Vagina (tissue), 2 donors: ENCODE results near the gene ZNF165. TPM values are rescaled to one million over a fixed set of nuclear protein-coding genes. Genes with fewer than 3 reads are reported as not detected.
"Not testable (repeated sequence)": the region's sequence is repeated elsewhere in the genome, so short reads cannot be mapped to it uniquely, and the experiment has no call there.

Experiments used
- DNase-seq, 2 donors: peaks; one replicate each; pipeline ENCODE4 v3.0.0-alpha.2; 2017; ENCODE audit errors: extremely low spot score in 2 of 2
- H3K27ac ChIP-seq: fragments of 200-600 bp; sonication (generic); one replicate; pipeline ENCODE4 v1.5.1; 2019
- H3K27me3 ChIP-seq: fragments of 200-600 bp; sonication (generic); one replicate; pipeline ENCODE4 v1.5.1; 2019
- H3K36me3 ChIP-seq, 2 donors: fragments of 200-600 bp; sonication (generic); one replicate each; pipeline ENCODE4 v1.5.1; 2017 to 2019
- H3K4me1 ChIP-seq: fragments of 200-600 bp; sonication (generic); one replicate; pipeline ENCODE4 v1.5.1; 2019
- H3K4me3 ChIP-seq, 2 donors: fragments of 200-600 bp; sonication (generic); 1 replicate in 1 of 2; 2 replicates in 1 of 2; pipeline ENCODE4 v1.5.1; 2016 to 2019
- H3K9me3 ChIP-seq: fragments of 200-600 bp; sonication (generic); one replicate; pipeline ENCODE4 v1.5.1; 2019
- POLR2A ChIP-seq, 2 donors: fragments of 450-650 bp; IDR thresholded peaks; one replicate each; pipeline ENCODE4 v1.6.1; 2017; ENCODE audit warnings: antibody characterized with exemption in 2 of 2, mild to moderate bottlenecking in 2 of 2, moderate library complexity in 2 of 2
- POLR2AphosphoS5 ChIP-seq, 2 donors: sonication (generic); formaldehyde crosslinking; IDR thresholded peaks; one replicate each; pipeline ENCODE4 v1.9.0; 2017; ENCODE audit warnings: antibody characterized with exemption in 2 of 2, mild to moderate bottlenecking in 2 of 2, low read depth in 1 of 2; ENCODE audit not compliant: insufficient read depth in 1 of 2
- intact Hi-C: fragments of 100-400 bp; cut with DNase I; formaldehyde crosslinking; loops from one replicate; pipeline ENCODE4 v1.15.1; 2023
- total RNA-seq: library from RNA; depleted of rRNA; stranded (reverse); fragments of >200 nt; gene quantifications from one replicate; pipeline ENCODE4 v1.2.3, GENCODE V29; 2016
- TF ChIP-seq, protein P1 (sequence below), 3 experiments: fragments of 450-650 bp in 2 of 3; fragments of 200-600 bp in 1 of 3; sonication (generic) in 1 of 3; IDR thresholded peaks; one replicate each; pipeline ENCODE4 v1.5.1; 2017 to 2019; ENCODE audit warnings: antibody characterized with exemption in 3 of 3, mild to moderate bottlenecking in 2 of 3, moderate library complexity in 2 of 3

The ZNF165 gene
- total RNA-seq, 1 donor from 2014 or later, result 3.7 TPM

GRCh38 chr6:28089054-28089453, 8.7 kb downstream of the ZNF165 start:
- H3K36me3 ChIP-seq, result peaks cover 0 to 11% of the 10 kb centered on the region in 2 donors
- H3K4me1 ChIP-seq, result no peaks in the 10 kb centered on the region
- intact Hi-C loops, result no loop called here
- no peak overlapping the region for H3K27ac ChIP-seq
- TF ChIP-seq POLR2AphosphoS5 (IDR thresholded peaks at IDR 0.05; ENCODE audit: insufficient read depth in 1 of 2, low read depth in 1 of 2), result no peak
- TF ChIP-seq POLR2A (IDR thresholded peaks at IDR 0.05), result no peak
- TF ChIP-seq, protein P1, sequence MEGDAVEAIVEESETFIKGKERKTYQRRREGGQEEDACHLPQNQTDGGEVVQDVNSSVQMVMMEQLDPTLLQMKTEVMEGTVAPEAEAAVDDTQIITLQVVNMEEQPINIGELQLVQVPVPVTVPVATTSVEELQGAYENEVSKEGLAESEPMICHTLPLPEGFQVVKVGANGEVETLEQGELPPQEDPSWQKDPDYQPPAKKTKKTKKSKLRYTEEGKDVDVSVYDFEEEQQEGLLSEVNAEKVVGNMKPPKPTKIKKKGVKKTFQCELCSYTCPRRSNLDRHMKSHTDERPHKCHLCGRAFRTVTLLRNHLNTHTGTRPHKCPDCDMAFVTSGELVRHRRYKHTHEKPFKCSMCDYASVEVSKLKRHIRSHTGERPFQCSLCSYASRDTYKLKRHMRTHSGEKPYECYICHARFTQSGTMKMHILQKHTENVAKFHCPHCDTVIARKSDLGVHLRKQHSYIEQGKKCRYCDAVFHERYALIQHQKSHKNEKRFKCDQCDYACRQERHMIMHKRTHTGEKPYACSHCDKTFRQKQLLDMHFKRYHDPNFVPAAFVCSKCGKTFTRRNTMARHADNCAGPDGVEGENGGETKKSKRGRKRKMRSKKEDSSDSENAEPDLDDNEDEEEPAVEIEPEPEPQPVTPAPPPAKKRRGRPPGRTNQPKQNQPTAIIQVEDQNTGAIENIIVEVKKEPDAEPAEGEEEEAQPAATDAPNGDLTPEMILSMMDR (IDR thresholded peaks at IDR 0.05), result no peak
- DNase-seq, result no peak
- peaks cover 4% of the 10 kb centered on the region for H3K9me3 ChIP-seq
- no peak overlapping the region for H3K4me3 ChIP-seq
- no peaks in the 10 kb centered on the region for H3K27me3 ChIP-seq

DNA sequence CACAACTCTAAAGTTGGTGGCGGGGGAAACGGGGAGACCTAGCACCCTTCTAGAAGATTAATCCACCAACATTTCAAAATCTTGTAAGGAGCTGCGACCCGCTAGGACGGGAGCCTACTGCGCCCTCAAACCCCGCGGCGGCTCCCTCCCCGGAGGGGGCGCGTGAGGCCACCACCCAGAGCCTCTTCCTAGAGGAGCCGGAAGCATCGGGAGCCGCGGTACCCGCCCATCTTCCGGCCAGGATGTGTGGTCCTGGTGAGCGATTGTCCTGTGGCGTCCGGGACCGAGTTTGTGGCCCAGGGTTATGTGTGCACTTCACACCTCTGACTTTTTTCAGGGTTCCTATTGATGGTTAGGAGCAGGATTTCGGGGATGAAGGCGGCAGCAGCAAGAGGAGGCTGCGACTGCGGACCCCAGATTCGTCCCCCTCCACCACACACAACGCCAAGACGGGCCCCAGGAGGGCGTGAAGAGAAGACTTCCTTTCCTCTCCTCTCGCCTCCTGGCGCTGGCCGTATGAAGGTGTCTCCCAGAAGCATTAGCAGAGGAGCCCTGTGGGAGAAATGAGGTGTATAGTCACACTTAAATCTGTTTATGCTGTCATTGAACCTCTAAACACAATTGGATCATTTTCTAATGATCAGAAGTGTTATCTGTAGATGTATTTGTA, 10.7 kb downstream of the ZNF165 start:
- peak overlapping the region; percentile 15 to 34 for H3K4me3 ChIP-seq
- H3K4me1 ChIP-seq, result no peaks in the 10 kb centered on the region
- intact Hi-C loops, result no loop called here
- no peak overlapping the region for H3K27ac ChIP-seq
- TF ChIP-seq POLR2A (IDR thresholded peaks at IDR 0.05) (no peak), POLR2AphosphoS5 (IDR thresholded peaks at IDR 0.05; ENCODE audit: insufficient read depth in 1 of 2, low read depth in 1 of 2) (no peak)
- TF ChIP-seq, protein P1 (IDR thresholded peaks at IDR 0.05), result no peak
- no peak for DNase-seq
- peaks cover 4% of the 10 kb centered on the region for H3K9me3 ChIP-seq
- peaks cover 0 to 11% of the 10 kb centered on the region in 2 donors for H3K36me3 ChIP-seq
- H3K27me3 ChIP-seq, result no peaks in the 10 kb centered on the region

DNA sequence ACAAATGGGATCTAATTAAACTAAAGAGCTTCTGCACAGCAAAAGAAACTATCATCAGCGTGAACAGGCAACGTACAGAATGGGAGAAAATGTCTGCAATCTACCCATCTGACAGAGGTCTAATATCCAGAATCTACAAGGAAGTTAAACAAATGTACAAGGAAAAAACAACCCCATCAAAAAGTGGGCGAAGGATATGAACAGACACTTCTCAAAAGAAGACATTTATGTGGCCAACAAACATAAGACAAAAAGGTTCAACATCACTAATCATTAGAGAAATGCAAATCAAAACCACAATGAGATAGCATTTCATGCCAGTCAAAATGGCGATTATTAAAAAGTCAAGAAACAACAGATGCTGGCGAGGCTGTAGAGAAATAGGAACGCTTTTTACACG, 21.9 kb downstream of the ZNF165 start:
- H3K27me3 ChIP-seq, H3K4me3 ChIP-seq, H3K36me3 ChIP-seq, H3K4me1 ChIP-seq, H3K9me3 ChIP-seq, H3K27ac ChIP-seq, intact Hi-C loops, DNase-seq: not testable (repeated sequence)

DNA sequence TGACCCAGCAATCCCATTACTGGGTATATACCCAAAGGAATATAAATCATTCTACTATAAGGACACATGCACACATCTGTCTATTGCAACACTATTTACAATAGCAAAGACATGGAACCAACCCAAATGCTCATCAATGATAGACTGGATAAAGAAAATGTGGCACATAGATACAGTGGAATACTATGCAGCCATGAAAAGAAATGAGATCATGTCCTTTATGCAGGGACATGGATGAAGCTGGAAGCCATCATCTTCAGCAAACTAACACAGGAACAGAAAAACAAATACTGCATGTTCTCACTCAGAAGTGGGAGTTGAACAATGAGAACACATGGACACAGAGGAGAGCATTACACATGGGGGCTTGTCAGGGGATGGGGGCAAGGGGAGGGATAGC, 22.3 kb downstream of the ZNF165 start:
- intact Hi-C loops, H3K36me3 ChIP-seq: not testable (repeated sequence)

DNA sequence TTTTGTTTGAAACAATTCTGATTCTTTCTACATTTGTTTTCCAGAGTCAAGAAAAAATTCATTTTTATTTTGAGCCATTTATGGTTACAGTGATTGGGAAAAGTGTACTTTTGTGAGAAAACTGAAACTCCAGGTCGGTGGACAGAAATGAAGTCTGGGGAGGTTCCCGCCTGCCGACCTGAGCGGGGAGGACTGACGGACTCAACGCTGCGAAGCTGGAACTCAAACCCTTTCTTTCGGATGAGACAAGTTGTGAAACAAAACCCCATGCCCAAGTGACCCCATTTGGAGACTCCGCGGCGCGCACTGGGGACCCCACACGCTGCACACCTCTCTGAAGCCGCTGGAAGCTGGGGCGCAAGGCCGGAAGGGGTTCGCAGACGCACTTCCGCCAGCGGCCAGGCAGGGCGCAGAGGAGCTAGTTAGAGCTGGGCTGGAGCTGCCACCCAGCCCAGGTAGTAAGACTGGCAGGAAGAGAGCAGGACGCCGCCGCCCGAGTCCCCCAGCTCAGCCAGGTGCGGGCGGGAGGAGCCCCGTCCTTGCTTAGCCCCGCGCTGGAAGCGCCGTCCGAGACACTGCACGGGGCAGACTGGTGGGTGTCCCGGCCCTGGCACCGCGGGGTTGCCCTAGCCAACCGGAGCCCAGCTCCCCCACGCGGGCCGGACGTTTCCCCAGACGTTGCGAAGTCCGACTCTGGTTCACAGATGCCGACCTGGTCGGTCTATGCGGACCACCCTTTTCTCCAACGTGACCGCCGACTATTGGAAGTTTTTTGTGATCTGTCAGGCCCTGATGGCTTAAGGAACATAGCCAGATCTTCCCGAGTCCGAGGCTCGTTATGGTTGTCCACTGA, 24.2 kb downstream of the ZNF165 start:
- H3K9me3 ChIP-seq, result no peaks in the 10 kb centered on the region
- DNase-seq, result no peak
- TF ChIP-seq, protein P1 (IDR thresholded peaks at IDR 0.05), result peak in 2 of 3 experiments; percentile 15 to 68
- TF ChIP-seq POLR2A (IDR thresholded peaks at IDR 0.05) (peak in 1 of 2 donors; percentile 30), POLR2AphosphoS5 (IDR thresholded peaks at IDR 0.05; ENCODE audit: insufficient read depth in 1 of 2, low read depth in 1 of 2) (peak; percentile 60 to 83)
- no peaks in the 10 kb centered on the region for H3K36me3 ChIP-seq
- intact Hi-C loops, result no loop called here
- H3K4me1 ChIP-seq, result peaks cover 6% of the 10 kb centered on the region
- H3K4me3 ChIP-seq, result peak overlapping the region; percentile 69 to 91
- H3K27me3 ChIP-seq, result no peaks in the 10 kb centered on the region
- peak overlapping the region; percentile 84 for H3K27ac ChIP-seq

More for the DNA sequence above, 22.3 kb downstream of the ZNF165 start:
- H3K9me3 ChIP-seq, DNase-seq, H3K27ac ChIP-seq, H3K27me3 ChIP-seq, H3K4me3 ChIP-seq, H3K4me1 ChIP-seq: not testable (repeated sequence)

- no peak for DNase-seq
- Histone ChIP-seq H3K27me3 (no peaks in the 10 kb centered on the region), H3K4me3 (peak overlapping the region; percentile 69 to 91), H3K9me3 (no peaks in the 10 kb centered on the region), H3K36me3 (no peaks in the 10 kb centered on the region), H3K4me1 (peaks cover 6% of the 10 kb centered on the region), H3K27ac (peak overlapping the region; percentile 84)
- intact Hi-C loops, result no loop called here
- TF ChIP-seq POLR2AphosphoS5 (IDR thresholded peaks at IDR 0.05; ENCODE audit: insufficient read depth in 1 of 2, low read depth in 1 of 2) (no peak), POLR2A (IDR thresholded peaks at IDR 0.05) (no peak)
- TF ChIP-seq, protein P1 (IDR thresholded peaks at IDR 0.05), result no peak
These were observed 24.9 kb downstream of the ZNF165 start for GRCh38 chr6:28105245-28105639.
